GM18907 (cell line): ENCODE measurements around the gene GPC2.
"Not testable (repeated sequence)": the region's sequence is repeated elsewhere in the genome, so short reads cannot be mapped to it uniquely, and the experiment has no call there.

Source experiments
- ATAC-seq: cut with Tn5 transposase; IDR thresholded peaks from one replicate; pipeline ENCODE4 v1.9.1; 2021; ENCODE audit warnings: mild to moderate bottlenecking, moderate library complexity; ENCODE audit not compliant: unreplicated experiment

The GPC2 gene, protein sequence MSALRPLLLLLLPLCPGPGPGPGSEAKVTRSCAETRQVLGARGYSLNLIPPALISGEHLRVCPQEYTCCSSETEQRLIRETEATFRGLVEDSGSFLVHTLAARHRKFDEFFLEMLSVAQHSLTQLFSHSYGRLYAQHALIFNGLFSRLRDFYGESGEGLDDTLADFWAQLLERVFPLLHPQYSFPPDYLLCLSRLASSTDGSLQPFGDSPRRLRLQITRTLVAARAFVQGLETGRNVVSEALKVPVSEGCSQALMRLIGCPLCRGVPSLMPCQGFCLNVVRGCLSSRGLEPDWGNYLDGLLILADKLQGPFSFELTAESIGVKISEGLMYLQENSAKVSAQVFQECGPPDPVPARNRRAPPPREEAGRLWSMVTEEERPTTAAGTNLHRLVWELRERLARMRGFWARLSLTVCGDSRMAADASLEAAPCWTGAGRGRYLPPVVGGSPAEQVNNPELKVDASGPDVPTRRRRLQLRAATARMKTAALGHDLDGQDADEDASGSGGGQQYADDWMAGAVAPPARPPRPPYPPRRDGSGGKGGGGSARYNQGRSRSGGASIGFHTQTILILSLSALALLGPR

DNA sequence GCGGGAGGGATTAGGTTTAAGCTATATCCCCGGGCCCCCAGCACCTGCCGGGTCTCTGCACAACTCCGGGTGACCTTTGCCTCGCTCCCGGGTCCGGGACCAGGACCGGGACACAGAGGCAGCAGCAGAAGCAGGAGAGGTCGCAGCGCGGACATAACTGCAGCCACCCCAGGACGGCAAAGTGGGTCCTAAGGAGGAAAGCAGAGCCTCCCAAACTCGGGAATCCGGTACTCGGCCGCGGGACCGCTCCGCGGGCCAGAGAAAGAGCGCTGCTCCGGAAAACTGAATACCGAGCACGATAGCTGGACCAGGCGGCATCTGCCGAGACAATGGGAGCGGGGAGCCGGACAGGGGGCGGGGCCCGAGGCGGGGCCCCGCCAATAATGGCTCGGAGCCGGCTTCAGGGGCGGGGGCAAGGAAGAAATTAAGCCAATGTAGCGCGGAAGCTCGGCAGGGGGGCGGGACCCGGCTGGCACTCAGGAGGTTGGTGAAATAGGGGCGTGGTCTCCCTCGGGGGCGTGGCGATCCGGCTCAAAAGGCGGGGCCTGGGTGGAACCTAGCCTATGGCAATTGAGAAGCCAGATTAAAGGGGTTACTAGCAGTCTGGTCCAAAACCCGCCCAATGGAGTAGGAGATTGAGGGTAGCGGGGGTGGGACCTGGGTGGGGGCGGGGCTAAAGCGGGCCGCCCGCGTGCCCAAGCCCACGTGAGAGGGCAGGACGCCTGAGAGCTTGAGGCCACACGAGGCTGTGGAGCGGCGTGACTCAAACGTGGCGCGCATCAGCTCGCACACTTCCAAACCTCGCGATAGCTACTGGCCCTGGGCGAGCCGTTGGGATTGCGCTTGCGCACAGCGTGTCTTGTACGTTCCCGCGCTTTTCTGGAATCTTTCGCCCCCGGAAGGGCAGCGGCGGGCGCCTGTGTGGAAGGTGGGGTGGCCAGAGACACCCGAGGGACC is at the start of gene GPC2, which contains the start of gene STAG3:
TSS of gene GPC2 (minus strand) at position 337 of the 957 bp plus-strand sequence. CDS start at position 155, 182 bp downstream.
TSS of gene STAG3 (plus strand) at position 874 of the 957 bp plus-strand sequence. CDS start 2,639 bp downstream, outside the sequence.
- ATAC-seq, result peak; percentile 83

DNA sequence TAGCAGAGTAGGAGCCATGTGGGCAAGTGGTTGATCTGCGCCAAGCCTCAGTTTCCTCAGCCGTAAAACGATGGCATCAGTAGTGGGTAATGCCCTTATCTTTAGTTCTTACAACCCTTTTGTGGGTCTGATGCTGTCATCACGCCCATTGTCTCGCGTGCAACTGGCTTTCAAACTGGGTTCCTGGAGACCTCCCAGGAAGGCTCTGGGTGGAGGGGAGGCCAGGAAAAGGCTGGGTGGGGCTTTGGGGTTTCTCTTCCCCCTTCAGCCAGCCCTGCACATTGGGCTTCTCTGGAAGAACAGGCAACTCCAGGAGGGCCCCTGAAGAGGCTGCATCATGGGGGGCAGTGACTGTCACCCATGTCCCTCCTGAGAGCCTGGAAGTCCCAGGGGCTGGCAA is 47.7 kb upstream of the GPC2 start:
- not testable (repeated sequence) for ATAC-seq

- ATAC-seq, result not testable (repeated sequence)
Measured at GRCh38 chr7:100223376-100223927, 46.3 kb upstream of the GPC2 start.

DNA sequence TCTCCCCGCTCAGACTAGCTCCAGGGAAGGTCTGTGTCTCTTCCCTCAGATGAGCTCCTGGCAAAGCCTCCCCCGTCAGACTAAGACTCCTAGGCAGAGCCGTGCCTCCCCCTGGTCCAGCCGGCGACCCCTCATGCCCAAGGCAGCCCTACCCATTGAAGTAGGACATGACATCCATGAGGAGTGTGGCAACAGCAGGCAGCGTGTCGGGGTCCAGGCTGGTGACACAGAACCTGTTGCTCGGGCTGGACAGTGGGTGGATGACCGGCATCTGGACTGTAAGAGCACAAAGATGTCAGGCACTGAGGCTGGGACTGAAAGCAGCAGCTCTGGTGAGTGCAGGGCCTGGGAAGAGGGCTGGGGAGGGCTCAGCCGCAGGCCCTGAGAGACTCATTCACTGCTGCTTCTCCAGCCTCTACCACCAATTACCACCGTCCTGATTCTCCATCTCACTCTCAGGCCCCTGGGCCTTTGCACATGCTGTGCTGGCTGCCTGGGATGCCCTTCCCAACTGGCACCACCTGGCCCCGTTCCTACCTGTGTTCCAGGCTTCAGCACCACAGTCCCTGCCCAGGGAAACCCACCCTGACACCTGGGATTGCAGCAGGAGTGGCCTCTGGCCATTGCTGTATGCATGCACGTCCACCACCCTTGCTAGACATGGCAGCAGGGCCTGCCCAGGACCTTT is 45.4 kb upstream of the GPC2 start:
- ATAC-seq, result no peak

GRCh38 chr7:100221767-100222444 is 44.7 kb upstream of the GPC2 start:
- no peak for ATAC-seq

DNA sequence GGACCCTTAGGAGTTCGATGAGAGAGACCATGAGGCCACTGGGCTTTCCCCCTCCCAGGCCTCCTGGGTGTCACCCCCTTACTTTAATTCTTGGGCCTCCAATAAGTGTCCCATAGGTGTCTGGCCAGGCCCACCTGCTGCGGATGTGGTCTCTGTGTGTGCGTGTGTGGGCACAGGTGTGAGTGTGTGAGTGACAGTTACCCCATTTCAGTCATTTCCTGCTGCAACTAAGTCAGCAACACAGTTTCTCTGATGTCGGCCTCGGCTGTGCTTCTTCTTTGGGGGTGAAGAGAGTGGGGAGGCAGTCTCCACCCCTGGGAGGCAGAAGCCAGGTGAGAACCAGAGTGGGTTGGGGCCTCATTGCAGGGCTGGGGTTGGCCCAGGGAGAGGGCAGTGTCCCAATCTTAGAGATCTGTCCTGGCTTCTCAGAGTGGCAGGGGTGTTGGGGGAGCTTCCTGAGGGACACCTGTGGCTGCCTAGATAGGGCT is 44.1 kb upstream of the GPC2 start:
- peak; percentile 49 for ATAC-seq

DNA sequence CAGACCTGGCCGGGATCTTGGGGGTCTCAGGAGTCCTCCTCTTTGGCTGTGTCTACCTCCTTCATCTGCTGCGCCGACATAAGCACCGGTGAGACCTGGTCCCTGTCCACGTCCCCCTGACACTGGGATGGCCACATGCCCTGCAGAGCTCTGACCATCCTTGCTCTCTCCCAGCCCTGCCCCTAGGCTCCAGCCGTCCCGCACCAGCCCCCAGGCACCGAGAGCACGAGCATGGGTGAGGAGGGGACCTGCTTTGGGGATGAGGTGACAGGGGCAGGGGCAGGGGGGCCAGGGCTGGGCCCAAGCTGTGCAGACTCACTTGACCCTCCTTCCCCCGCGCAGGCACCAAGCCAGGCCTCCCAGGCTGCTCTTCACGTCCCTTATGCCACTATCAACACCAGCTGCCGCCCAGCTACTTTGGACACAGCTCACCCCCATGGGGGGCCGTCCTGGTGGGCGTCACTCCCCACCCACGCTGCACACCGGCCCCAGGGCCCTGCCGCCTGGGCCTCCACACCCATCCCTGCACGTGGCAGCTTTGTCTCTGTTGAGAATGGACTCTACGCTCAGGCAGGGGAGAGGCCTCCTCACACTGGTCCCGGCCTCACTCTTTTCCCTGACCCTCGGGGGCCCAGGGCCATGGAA is 43.5 kb upstream of the GPC2 start:
- peak; percentile 5 for ATAC-seq

DNA sequence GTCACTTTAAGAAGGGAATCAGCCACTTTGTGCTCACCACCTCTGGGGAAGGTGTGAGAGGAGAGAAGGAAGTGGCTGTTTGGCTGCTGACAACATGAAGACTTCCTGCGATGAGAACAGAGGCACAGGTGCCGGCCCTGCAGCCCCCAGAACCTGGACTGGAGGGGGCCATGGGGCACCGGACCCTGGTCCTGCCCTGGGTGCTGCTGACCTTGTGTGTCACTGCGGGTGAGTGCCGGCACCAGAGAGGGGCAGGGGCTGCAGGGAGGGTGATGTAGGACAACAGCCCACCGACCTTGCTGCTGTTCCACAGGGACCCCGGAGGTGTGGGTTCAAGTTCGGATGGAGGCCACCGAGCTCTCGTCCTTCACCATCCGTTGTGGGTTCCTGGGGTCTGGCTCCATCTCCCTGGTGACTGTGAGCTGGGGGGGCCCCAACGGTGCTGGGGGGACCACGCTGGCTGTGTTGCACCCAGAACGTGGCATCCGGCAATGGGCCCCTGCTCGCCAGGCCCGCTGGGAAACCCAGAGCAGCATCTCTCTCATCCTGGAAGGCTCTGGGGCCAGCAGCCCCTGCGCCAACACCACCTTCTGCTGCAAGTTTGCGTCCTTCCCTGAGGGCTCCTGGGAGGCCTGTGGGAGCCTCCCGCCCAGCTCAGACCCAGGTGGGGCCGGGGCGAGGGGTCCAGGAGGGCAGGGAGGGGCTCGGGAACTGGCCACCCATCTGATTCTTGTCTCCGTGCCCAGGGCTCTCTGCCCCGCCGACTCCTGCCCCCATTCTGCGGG is 42.8 kb upstream of the GPC2 start, which contains the start of gene PVRIG:
TSS of gene PVRIG (plus strand) at position 149 of the 785 bp plus-strand sequence. CDS start at position 171, 22 bp downstream.
- not testable (repeated sequence) for ATAC-seq

DNA sequence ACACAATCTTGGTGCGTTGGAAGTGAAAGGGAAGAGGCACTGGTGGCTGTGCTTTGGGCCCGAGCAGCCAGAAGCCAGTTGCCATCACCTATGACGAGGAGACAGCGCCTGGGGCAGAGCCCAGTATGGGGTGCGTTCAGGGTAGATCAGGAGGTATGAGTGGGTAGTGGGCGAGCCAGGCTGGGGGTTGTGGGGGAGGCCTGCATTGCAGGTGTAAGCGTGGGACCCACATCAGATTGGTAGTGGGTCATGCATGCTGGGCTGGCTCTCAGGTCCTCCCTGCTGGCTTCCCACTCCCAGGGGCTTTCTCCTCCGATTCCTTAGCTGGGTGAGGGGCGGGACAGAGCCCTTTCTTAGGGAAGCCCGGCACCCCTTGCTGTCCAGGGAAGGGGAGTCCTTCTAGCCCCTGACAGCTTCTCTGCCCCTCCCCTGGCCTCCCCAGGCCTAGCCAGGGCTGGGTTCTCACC is 42.1 kb upstream of the GPC2 start:
- ATAC-seq, result no peak

GRCh38 chr7:100217934-100218333 is 40.8 kb upstream of the GPC2 start:
- peak; percentile 14 for ATAC-seq

DNA sequence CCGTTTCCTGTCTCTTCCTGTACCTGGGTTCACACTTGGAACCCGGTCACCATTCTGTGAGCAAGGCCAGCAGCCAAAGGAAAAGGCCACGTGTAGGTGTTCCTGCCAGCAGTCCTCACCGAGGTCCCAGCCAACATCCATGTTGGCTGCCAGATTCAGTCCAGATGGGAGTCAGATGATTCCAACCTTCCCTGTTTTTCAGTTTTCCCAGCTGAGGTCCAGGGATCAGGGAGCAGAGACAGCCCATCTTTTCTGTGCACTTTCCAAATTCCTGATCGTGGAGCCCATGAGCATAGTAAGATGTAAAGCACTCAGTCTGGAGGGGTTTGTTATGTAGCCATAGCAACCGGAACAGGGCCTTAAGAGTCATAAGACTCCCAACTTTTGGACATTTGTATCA is 38.7 kb upstream of the GPC2 start:
- ATAC-seq, result no peak

DNA sequence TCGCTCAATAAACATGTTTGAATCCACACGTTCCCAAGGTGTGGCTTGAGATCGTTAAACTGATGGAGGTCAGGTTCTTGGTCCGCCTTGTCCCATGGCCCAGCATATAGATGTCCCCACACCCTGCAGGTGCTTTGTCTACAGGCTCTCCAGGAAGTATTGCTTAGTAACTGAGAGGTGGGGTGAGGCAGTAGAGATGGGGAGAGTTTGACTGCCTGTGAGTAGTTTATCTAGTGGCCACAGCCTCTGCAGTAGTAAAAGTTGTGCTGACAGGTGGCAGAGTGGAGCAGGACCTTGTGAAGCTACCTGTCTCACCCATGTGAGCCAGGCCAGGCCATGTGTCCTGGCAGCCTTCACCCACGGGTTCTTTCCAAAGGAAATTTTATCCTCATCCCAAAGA is 37.2 kb upstream of the GPC2 start:
- not testable (repeated sequence) for ATAC-seq

DNA sequence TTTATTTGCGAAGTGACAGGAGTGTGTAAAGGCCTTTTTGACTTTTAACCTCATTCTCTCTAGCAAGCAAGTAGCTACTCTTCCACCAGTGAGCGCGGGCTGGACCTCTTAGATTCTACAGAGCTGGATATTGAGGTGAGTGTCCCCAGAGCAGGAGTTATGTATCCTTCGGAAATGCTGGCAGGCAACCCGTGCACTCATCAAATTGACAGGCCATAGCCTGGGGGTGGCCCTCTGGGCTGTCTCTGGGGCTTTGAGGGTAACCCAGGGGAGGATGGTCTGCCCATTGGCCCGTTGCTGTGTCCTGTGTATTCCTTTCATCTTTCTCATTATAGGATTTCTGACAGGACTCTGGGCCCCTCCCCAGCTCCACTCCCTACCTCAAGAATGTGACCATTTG is 36.5 kb upstream of the GPC2 start:
- ATAC-seq, result no peak

- ATAC-seq, result no peak
Measured at GRCh38 chr7:100212631-100213286, 35.6 kb upstream of the GPC2 start.

DNA sequence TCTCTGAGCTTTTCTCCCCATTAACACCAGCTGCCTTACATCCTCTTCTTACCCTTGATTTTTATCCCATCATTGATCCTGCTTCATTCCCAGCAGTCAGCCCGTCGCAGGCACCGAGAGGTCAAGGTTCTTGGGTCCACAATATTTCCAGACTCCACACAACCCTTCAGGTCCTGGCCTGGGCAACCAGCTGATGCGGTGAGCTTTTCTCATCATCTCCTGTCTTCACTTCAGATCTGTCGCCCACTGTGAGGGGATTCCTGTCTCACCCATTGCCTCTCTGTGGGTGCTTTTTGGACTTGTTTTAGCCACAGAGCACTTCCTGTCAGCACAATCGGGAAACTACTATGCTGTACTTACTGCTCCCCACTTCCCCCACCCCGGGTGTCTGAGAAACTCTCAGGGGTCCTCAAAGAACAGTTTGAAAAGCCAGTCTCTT is 34.2 kb upstream of the GPC2 start:
- ATAC-seq, result no peak

- ATAC-seq, result no peak
Measured at GRCh38 chr7:100210805-100211204, 33.6 kb upstream of the GPC2 start.

DNA sequence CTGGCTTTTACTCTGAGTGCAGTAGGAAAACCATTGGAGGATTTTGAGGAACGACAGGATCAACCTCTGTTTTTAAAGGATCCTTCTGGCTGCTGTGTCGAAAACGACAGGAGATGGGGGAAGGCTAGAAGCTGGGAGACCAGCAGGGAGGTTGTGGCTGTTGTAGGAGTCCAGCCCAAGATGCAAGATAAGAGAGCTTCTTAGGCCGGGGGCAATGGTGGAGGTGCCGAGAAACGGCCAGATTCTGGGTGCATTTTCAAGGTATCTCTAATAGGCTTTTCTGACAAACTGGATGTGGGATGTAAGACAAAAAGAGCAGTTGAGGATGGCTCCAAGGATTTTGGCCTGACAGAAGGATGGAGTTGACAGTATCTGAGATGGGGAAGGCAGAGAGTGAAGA is 32.3 kb upstream of the GPC2 start:
- ATAC-seq, result no peak
